CD4-positive, alpha-beta T cell treated with Interleukin-2 at 100 ng/mL for 4 hours (primary cell): Measurements from ENCODE around the gene SLC25A47.
"Not testable (repeated sequence)": the region's sequence is repeated elsewhere in the genome, so short reads cannot be mapped to it uniquely, and the experiment has no call there.

Experiments
- DNase-seq: peaks from one replicate; pipeline ENCODE4 v3.0.0-alpha.2; 2020; ENCODE audit warnings: low spot score

Gene SLC25A47

DNA sequence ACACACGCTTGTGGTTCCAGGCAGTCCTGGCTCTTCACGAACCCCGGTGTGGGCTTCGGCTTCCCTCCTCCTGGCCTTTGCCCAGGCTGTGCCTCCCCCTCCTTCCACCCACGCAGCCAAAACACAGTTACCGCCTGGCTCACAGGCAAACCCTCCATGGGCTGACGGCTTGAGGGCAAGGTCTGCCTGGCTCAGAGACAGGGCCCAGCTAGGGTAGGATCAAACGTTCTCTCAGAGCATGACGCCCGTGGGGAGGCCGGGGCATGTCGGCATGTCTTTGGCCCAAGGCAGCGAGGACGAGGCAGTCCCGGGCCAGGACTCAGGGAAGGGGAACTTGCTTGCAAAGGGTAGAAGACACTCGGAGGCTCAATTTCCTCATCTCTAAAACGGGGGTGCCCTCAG, 2.1 kb downstream of the SLC25A47 start:
- DNase-seq: no peak

- DNase-seq: no peak
These were observed 2.8 kb downstream of the SLC25A47 start for GRCh38 chr14:100325958-100326357.

DNA sequence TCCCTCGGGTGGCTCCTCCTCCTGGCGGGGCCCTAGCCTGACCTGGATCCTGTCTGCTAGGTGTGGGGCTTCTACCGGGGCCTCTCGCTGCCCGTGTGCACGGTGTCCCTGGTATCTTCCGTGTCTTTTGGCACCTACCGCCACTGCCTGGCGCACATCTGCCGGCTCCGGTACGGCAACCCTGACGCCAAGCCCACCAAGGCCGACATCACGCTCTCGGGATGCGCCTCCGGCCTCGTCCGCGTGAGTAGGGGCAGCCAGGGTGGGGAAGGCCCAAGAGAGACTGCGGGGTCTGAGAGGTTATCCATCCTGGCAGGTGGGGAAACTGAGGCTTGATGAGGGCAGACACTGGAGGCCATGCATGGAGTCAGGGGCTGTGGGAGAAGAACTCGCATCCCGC, 4.0 kb downstream of the SLC25A47 start:
- DNase-seq: no peak

- no peak for DNase-seq
These were observed 5.5 kb downstream of the SLC25A47 start for GRCh38 chr14:100328495-100329163.

- DNase-seq: no peak
These were observed 6.3 kb downstream of the SLC25A47 start for GRCh38 chr14:100329233-100330006.

GRCh38 chr14:100330007-100330344, 6.8 kb downstream of the SLC25A47 start:
- DNase-seq: no peak

GRCh38 chr14:100330388-100330931, 7.3 kb downstream of the SLC25A47 start:
- no peak for DNase-seq

DNA sequence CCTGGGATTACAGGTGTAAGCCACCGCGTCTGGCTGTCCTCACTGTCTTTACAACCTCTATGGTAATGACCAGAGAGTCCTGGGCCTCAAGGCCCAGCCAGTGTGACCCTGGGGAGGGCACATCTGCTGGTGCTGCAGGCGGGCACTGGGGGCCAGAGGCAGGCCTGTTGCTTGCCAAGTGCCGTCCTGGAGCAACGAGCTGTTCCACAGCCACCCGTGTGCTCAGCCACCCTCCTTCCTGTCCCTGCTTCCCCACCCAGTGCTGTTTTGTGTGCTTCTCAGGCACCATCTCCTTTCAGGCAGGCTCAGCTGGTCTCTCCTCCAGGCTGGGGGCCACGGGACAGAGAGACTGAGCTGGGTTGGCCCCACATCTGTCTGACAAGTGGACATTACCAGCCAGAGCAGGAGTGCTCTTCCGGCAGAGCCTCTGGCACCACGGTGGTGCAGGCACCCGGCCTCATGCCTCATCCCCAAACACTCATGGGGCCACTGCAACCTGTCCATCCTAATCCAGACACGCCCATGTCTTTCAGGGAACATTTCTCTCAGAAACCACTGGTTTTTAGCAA, 9.0 kb downstream of the SLC25A47 start:
- no peak for DNase-seq

- DNase-seq: no peak
These were observed 9.7 kb downstream of the SLC25A47 start for GRCh38 chr14:100332797-100333196.

DNA sequence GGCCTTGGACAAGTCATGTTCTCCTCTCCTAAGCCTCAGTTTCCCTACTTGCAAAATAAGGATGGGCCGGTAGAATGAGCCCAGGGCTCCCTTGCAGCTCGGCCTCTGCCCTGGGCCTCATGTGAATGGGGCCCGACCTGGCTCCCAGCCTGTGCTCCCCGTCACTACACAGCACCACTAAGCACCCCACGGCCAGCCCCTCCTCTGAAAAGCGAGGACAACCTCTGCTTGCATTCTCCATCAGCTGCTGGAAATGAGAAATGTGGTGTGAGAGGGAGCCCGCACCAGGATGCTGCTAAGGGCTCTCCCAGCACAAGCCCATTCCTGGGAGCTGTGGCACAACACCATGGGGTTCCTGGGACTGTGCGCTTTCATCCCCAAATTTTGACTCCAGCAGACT, 10.2 kb downstream of the SLC25A47 start:
- DNase-seq: no peak

- no peak for DNase-seq
These were observed 10.7 kb downstream of the SLC25A47 start for GRCh38 chr14:100333827-100334226.

DNA sequence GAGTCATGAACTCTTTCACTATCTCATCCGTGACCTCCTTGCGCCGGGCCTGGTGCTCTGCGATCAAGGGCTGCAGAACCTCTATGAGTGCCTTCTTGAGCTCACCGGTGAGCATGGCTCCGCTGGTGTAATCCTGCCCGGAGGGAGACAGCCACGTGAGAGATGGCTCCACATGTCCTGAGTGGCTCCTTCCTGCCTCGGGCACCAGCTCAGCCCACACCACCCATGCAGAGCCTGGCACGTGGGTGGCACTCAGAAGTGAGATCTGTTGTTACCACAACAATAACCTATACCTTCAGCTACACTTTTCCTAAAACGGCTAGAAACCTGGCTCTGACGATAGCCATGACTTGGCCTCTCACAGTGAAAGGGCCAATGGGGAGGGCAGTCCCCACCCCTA, 11.8 kb downstream of the SLC25A47 start:
- no peak for DNase-seq

- no peak for DNase-seq
These were observed 13.7 kb downstream of the SLC25A47 start for GRCh38 chr14:100336618-100337530.

DNA sequence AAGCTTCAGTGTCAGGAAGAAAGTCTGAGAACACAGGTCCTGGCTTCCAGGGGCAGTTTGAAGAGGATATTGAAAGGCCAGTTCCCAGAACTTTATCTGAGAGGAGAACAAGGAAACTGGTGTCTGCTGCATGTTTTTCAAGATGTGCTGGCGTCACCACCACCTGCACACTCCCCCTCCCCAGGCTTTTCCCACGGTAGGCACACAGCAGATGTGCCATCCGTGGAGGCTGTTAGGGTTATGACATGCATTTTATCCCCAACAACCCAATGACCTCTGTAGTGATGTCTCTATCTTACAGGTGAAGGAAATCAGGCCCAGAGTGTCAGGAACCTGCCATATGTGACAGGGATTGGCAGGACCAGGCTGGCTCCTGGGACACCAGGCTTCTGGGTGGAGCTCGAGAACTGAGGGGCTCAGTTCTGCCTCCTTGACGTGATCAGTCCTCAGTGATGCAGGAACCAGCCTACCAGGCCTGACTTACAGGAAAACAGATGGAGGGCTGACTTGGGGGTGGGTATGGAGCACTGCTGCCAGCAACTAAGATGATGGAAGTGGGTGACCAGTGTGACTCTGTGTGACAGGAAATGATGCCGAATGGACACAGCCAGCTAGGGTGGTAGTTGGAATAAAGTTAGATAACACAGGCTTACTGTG, 16.8 kb downstream of the SLC25A47 start:
- no peak for DNase-seq

GRCh38 chr14:100340423-100340813, 17.3 kb downstream of the SLC25A47 start:
- DNase-seq: no peak

DNA sequence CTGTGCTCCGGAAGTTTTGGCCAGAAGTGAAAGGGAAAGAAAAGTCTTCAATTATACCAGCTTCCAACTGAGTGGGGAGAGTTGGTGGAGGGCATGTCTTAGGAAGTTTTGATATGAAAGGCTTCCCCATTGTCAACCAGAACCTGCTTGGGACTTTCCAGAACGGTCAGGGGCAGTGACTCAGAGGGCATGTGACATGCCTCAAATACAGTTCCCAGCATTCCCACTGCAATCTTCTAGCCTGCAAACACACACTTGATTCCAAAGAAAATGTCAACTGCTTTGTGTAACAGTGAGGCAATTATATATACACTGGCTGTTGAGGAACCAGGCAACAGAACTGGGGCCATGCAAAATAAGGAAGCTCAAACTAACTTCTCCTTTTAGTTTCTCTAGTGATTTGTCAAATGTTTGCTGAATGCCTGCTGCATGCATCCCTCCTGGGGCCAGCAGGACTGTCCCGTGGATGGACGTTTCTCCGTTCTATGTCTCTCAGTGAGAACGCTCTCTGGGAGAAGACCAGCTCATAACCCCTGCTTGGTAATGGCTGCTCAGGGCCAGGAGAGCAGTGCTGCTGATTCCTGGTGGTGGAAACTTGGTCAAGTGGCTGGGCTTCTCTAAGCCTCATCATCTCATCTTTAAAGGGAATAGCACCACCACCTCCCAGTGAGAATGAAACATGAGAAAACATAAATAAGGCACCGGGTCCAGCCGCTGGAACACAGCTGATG, 18.3 kb downstream of the SLC25A47 start:
- peak; percentile 29 for DNase-seq

DNA sequence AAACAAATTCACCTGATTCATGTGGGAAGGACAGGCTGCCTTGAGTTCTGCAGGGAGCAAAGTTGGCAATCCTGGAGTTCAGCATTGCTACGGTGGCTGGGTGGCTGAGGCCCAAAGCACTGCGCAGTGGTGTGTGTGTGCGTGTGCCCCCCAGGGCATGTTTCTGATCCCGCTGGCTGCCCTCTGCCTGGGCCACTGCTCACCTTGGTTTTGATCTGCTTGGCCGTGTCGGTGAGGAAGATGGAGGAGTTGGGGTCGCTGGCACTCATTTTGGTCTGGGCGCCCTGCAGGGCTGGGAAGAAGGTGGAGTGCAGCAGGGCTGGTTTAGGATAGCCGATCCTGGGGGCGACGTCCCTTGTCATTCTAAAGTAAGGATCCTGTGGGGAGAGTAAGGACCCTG, 19.1 kb downstream of the SLC25A47 start:
- DNase-seq: no peak

GRCh38 chr14:100342826-100343225, 19.7 kb downstream of the SLC25A47 start:
- DNase-seq: not testable (repeated sequence)

DNA sequence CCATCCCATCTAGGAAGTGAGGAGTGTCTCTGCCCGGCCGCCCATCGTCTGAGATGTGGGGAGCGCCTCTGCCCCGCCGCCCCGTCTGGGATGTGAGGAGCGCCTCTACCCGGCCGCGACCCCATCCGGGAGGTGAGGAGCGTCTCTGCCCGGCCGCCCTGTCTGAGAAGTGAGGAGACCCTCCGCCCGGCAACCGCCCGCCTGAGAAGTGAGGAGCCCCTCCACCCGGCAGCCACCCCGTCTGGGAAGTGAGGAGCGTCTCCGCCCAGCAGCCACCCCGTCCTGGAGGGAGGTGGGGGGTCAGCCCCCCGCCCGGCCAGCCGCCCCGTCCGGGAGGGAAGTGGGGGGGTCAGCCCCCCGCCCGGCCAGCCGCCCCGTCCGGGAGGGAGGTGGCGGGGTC, 21.5 kb downstream of the SLC25A47 start:
- not testable (repeated sequence) for DNase-seq

GRCh38 chr14:100345711-100346110, 22.6 kb downstream of the SLC25A47 start:
- DNase-seq: no peak
